HCT116 (cell line): ENCODE measurements around the gene RPE65.

Experiments used
- CTCF ChIP-seq, 3 experiments: fragments of 200-600 bp in 1 of 3; sonication (generic) in 1 of 3; IDR thresholded peaks in 2 of 3; conservative IDR thresholded peaks in 1 of 3; 2 replicates each; pipeline ENCODE4 v1.5.1; 2012 to 2017; ENCODE audit warnings: low read depth in 2 of 3, low read length in 2 of 3, antibody characterized with exemption in 1 of 3, borderline replicate concordance in 1 of 3, control low read depth in 1 of 3, mild to moderate bottlenecking in 1 of 3, mixed read lengths in 1 of 3, mixed run types in 1 of 3, moderate library complexity in 1 of 3; ENCODE audit not compliant: insufficient read depth in 1 of 3
- POLR2A ChIP-seq: IDR thresholded peaks from 2 replicates; pipeline ENCODE4 v1.7.0; 2011; ENCODE audit warnings: borderline replicate concordance; ENCODE audit not compliant: insufficient read depth, insufficient read length; ENCODE audit errors: extremely low read depth
- SIN3A ChIP-seq: IDR thresholded peaks from 2 replicates; pipeline ENCODE4 v1.6.1; 2012; ENCODE audit warnings: low read depth
- ZBTB33 ChIP-seq: IDR thresholded peaks from 2 replicates; pipeline ENCODE4 v1.6.1; 2011; ENCODE audit warnings: mild to moderate bottlenecking, low read length, moderate library complexity; ENCODE audit not compliant: insufficient replicate concordance; ENCODE audit errors: extremely low read depth

DNA sequence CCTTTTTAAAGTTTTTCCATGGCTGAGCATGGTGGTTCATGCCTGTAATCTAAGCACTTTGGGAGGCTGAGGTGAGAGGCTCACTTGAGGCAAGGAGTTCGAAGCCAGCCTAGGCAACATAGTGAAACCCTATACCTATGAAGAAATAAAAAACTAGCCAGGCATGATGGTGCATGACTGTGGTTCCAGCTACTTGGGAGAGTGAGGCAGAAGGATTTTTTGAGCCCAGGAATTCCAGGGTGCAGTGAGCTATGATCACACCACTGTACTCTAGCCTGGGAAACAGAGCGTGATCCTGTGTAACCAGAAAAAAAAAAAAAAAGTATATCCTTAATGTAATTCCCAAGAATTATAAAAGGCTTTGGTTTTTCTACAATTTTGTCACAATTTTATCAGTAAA is 29.7 kb upstream of the RPE65 start:
- TF ChIP-seq CTCF (IDR thresholded peaks at IDR 0.05 in 2 of 3, conservative IDR thresholded peaks at IDR 0.05 in 1 of 3; ENCODE audit: borderline replicate concordance in 1 of 3, insufficient read depth in 1 of 3, low read depth in 2 of 3, low read length in 2 of 3) (no peak), POLR2A (no peak), ZBTB33 (no peak), SIN3A (no peak)
